Tibial artery (tissue), 4 donors: ENCODE data around the gene TBL1X.

Experiments
- DNase-seq, 2 donors: peaks; one replicate each; pipeline ENCODE4 v3.0.0-alpha.2; 2019
- H3K27ac ChIP-seq, 2 donors: fragments of 200-600 bp; sonication (generic) in 1 of 2; 1 replicate in 1 of 2; 2 replicates in 1 of 2; pipeline ENCODE4 v1.5.1; 2018 to 2019; ENCODE audit warnings: mild to moderate bottlenecking in 1 of 2
- H3K27me3 ChIP-seq, 2 donors: fragments of 200-600 bp; sonication (generic) in 1 of 2; one replicate each; pipeline versions ENCODE4 v1.5.1 to v1.6.0; 2016 to 2019
- H3K36me3 ChIP-seq, 3 donors: fragments of 200-600 bp; sonication (generic) in 2 of 3; one replicate each; pipeline ENCODE4 v1.5.1; 2016 to 2019; ENCODE audit warnings: mild to moderate bottlenecking in 2 of 3
- H3K4me1 ChIP-seq, 4 donors: fragments of 200-600 bp; sonication (generic) in 2 of 4; 1 replicate in 3 of 4; 2 replicates in 1 of 4; pipeline ENCODE4 v1.5.1; 2016 to 2019
- H3K4me3 ChIP-seq, 2 donors: fragments of 200-600 bp; sonication (generic) in 1 of 2; 1 replicate in 1 of 2; 2 replicates in 1 of 2; pipeline ENCODE4 v1.5.1; 2018 to 2019; ENCODE audit warnings: mild to moderate bottlenecking in 2 of 2
- H3K9me3 ChIP-seq, 3 donors: fragments of 200-600 bp; sonication (generic) in 1 of 3; one replicate each; pipeline ENCODE4 v1.5.1; 2016 to 2019
- CTCF ChIP-seq, 2 experiments: fragments of 200-600 bp in 1 of 2; fragments of 450-650 bp in 1 of 2; IDR thresholded peaks; one replicate each; pipeline ENCODE4 v1.5.1; 2017 to 2019; ENCODE audit warnings: antibody characterized with exemption in 2 of 2, mild to moderate bottlenecking in 1 of 2, moderate library complexity in 1 of 2
- intact Hi-C: fragments of 100-400 bp; cut with DNase I; formaldehyde crosslinking; loops from one replicate; pipeline ENCODE4 v1.15.0; 2023; ENCODE audit warnings: low total_unique reads

TBL1X gene

DNA sequence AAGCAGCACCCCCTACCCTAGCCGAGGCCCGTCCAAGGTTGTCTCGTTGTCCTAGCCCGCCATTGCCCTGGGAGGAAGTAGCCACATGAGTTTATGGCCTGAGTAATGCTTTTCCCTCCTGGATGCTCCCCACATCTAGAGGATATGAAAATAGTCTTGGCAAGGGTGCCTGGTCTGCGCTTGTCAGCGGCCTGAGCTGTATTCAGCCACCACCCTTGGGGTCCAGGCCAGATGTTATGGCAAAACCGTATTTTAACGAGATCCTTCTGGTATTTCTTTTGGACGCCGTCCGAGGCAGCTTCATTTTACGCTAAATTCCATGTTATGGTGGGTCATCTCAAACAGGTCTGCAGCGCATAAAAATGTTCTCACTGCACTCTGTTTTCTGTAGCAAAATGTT, 211.4 kb downstream of the TBL1X start:
- peaks cover 0 to 3% (median 0%) of the 10 kb centered on the region in 3 donors for H3K9me3 ChIP-seq
- H3K4me1 ChIP-seq, result peaks cover 0 to under 1% (median 0%) of the 10 kb centered on the region in 4 donors
- intact Hi-C loops, result no loop called here
- peak overlapping the region in 1 of 2 donors; percentile 22 for H3K27ac ChIP-seq
- H3K36me3 ChIP-seq, result no peaks in the 10 kb centered on the region
- no peaks in the 10 kb centered on the region for H3K27me3 ChIP-seq
- no peak overlapping the region for H3K4me3 ChIP-seq
- DNase-seq, result no peak
- TF ChIP-seq CTCF (IDR thresholded peaks at IDR 0.05), result no peak

- Histone ChIP-seq H3K27me3 (no peaks in the 10 kb centered on the region), H3K9me3 (peaks cover 0 to 3% (median 0%) of the 10 kb centered on the region in 3 donors), H3K4me3 (no peak overlapping the region), H3K27ac (no peak overlapping the region), H3K4me1 (no peaks in the 10 kb centered on the region), H3K36me3 (no peaks in the 10 kb centered on the region)
- no peak for DNase-seq
- no peak for TF ChIP-seq CTCF (IDR thresholded peaks at IDR 0.05)
- intact Hi-C loops, result no loop called here
These were observed 211.9 kb downstream of the TBL1X start for GRCh38 chrX:9676738-9677097.

- TF ChIP-seq CTCF (IDR thresholded peaks at IDR 0.05), result no peak
- Histone ChIP-seq H3K4me3 (no peak overlapping the region), H3K27me3 (no peaks in the 10 kb centered on the region), H3K9me3 (peaks cover 0 to 3% (median 0%) of the 10 kb centered on the region in 3 donors), H3K27ac (no peak overlapping the region), H3K36me3 (no peaks in the 10 kb centered on the region), H3K4me1 (no peaks in the 10 kb centered on the region)
- DNase-seq, result no peak
- intact Hi-C loops, result no loop called here
These were observed 212.4 kb downstream of the TBL1X start for GRCh38 chrX:9677098-9677739.

GRCh38 chrX:9678215-9678965, 213.5 kb downstream of the TBL1X start:
- H3K27ac ChIP-seq, result no peak overlapping the region
- intact Hi-C loops, result no loop called here
- no peaks in the 10 kb centered on the region for H3K4me1 ChIP-seq
- H3K27me3 ChIP-seq, result no peaks in the 10 kb centered on the region
- H3K4me3 ChIP-seq, result no peak overlapping the region
- no peak for DNase-seq
- H3K36me3 ChIP-seq, result no peaks in the 10 kb centered on the region
- TF ChIP-seq CTCF (IDR thresholded peaks at IDR 0.05), result no peak
- H3K9me3 ChIP-seq, result peaks cover 0 to 3% (median 0%) of the 10 kb centered on the region in 3 donors

DNA sequence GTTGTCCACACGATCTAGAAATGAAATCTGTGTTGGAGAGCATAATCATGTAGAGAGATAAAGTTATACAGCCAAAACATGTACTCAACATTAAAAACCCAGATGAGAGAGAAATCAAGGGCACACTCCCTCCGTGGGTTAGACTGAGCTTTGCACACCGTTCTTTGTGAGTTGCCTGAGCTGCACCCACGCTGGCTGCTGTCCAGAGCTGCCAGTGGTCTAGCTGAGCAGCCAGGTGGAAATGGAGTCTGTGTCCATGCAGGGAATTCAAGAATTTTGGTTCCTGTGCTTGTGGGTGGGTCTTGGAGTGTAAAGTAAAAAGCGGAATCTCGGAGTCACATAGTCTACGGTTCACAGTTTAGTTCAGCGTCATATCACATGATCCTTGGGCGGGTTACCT, 216.2 kb downstream of the TBL1X start:
- DNase-seq, result no peak
- intact Hi-C loops, result no loop called here
- H3K36me3 ChIP-seq, result peaks cover 0 to 8% (median 3%) of the 10 kb centered on the region in 3 donors
- no peak overlapping the region for H3K4me3 ChIP-seq
- no peak overlapping the region for H3K27ac ChIP-seq
- TF ChIP-seq CTCF (IDR thresholded peaks at IDR 0.05), result no peak
- H3K9me3 ChIP-seq, result peaks cover 0 to 3% (median 0%) of the 10 kb centered on the region in 3 donors
- H3K27me3 ChIP-seq, result no peaks in the 10 kb centered on the region
- H3K4me1 ChIP-seq, result no peaks in the 10 kb centered on the region
